Endodermal cell (in vitro differentiated cells): ENCODE measurements around the gene SHMT1. TPM values are rescaled to one million over a fixed set of nuclear protein-coding genes. Genes with fewer than 3 reads are reported as not detected.
A peak's percentile ranks its signal among the peaks of the same experiment; 100 is the strongest.

Experiments
- DNase-seq: peaks from one replicate; pipeline ENCODE4 v3.0.0-alpha.2; 2017
- H3K27ac ChIP-seq: 2 replicates; pipeline ENCODE4 v1.5.1; 2013; ENCODE audit warnings: mild to moderate bottlenecking, low read depth, low read length, moderate library complexity
- H3K27me3 ChIP-seq: 2 replicates; pipeline ENCODE4 v1.6.1; 2013; ENCODE audit warnings: mild to moderate bottlenecking, low read length, moderate library complexity; ENCODE audit not compliant: insufficient read depth, control insufficient read depth, poor library complexity, severe bottlenecking
- H3K36me3 ChIP-seq: 2 replicates; pipeline ENCODE4 v1.7.0; 2013; ENCODE audit warnings: mild to moderate bottlenecking, low read length, moderate library complexity; ENCODE audit not compliant: control insufficient read depth, insufficient read depth
- H3K4me1 ChIP-seq: one replicate; pipeline ENCODE4 v1.7.0; 2013; ENCODE audit warnings: low read length; ENCODE audit not compliant: control insufficient read depth, insufficient read depth
- H3K4me3 ChIP-seq: 2 replicates; pipeline ENCODE4 v1.5.1; 2013; ENCODE audit warnings: mild to moderate bottlenecking, low read length, moderate library complexity
- H3K9ac ChIP-seq: 2 replicates; pipeline ENCODE4 v1.6.1; 2013; ENCODE audit warnings: mild to moderate bottlenecking, low read length, moderate library complexity; ENCODE audit not compliant: poor library complexity, severe bottlenecking; ENCODE audit errors: extremely low read depth
- H3K9me3 ChIP-seq: 2 replicates; pipeline ENCODE4 v1.6.1; 2013; ENCODE audit warnings: mild to moderate bottlenecking, low read length, moderate library complexity; ENCODE audit not compliant: control insufficient read depth
- H3K27ac Mint-ChIP-seq: 2 replicates; pipeline ENCODE4 v1.8.0; 2020; ENCODE audit warnings: mixed read lengths
- H3K27me3 Mint-ChIP-seq: 2 replicates; pipeline ENCODE4 v1.8.0; 2021; ENCODE audit warnings: mild to moderate bottlenecking, mixed read lengths; ENCODE audit not compliant: insufficient read depth
- H3K36me3 Mint-ChIP-seq: 2 replicates; pipeline ENCODE4 v1.8.0; 2020; ENCODE audit warnings: low read depth, mixed read lengths
- H3K4me1 Mint-ChIP-seq: 2 replicates; pipeline ENCODE4 v1.8.0; 2020; ENCODE audit warnings: mixed read lengths
- H3K4me3 Mint-ChIP-seq: 2 replicates; pipeline ENCODE4 v1.8.0; 2020; ENCODE audit warnings: mild to moderate bottlenecking, moderate library complexity, mixed read lengths
- H3K9me3 Mint-ChIP-seq: 2 replicates; pipeline ENCODE4 v1.8.0; 2020; ENCODE audit warnings: mild to moderate bottlenecking, mixed read lengths
- CTCF ChIP-seq: fragments of 200-600 bp; sonication (generic); conservative IDR thresholded peaks from 2 replicates; pipeline ENCODE4 v1.5.0; 2021; ENCODE audit warnings: antibody characterized with exemption, mild to moderate bottlenecking
- WGBS, 2 experiments: methylation state at CpG; one replicate each; pipeline versions ENCODE4 v1.1.5 to v1.1.7; 2013; ENCODE audit warnings: missing lambda C conversion rate in 2 of 2, mixed read lengths in 1 of 2; ENCODE audit not compliant: insufficient coverage in 1 of 2, insufficient read length in 1 of 2; 5-methylcytosine and 5-hydroxymethylcytosine counted together
- total RNA-seq, 2 donors: library from RNA; stranded (reverse); fragmentation: NEBNext Ultra II Directional in 1 of 2; extraction: Animal tissue kit (Norgen Biotek cat#: 25700) in 1 of 2; gene quantifications; 2 replicates in 1 of 2; 3 replicates in 1 of 2; pipeline ENCODE4 v1.2.1, GENCODE V29; 2021

Gene SHMT1
- total RNA-seq, 2 donors from 2014 or later: 38.5 to 40.9 TPM

- Histone ChIP-seq H3K9me3 (peaks cover under 1% of the 10 kb centered on the region), H3K36me3 (peaks cover 43% of the 10 kb centered on the region), H3K4me1 (peaks cover 17% of the 10 kb centered on the region), H3K27ac (no peak overlapping the region), H3K4me3 (no peak overlapping the region), H3K9ac (no peak overlapping the region), H3K27me3 (no peaks in the 10 kb centered on the region)
- H3K9me3 Mint-ChIP-seq: no peaks in the 10 kb centered on the region
- peaks cover 37% of the 10 kb centered on the region for H3K4me1 Mint-ChIP-seq
- DNase-seq: peak; percentile 88
- WGBS, 2 experiments: 76% methylated on average over 10 to 13 of the region's 13 CpGs
- peak; percentile 76 for TF ChIP-seq CTCF
- H3K27me3 Mint-ChIP-seq: no peaks in the 10 kb centered on the region
- H3K27ac Mint-ChIP-seq: peak overlapping the region; percentile 13
- peaks cover 48% of the 10 kb centered on the region for H3K36me3 Mint-ChIP-seq
- no peak overlapping the region for H3K4me3 Mint-ChIP-seq
Observed at GRCh38 chr17:18319604-18320256, 43.6 kb downstream of the SHMT1 start.

- Histone ChIP-seq H3K4me1 (peaks cover 17% of the 10 kb centered on the region), H3K27ac (no peak overlapping the region), H3K9me3 (no peaks in the 10 kb centered on the region), H3K36me3 (peaks cover 35% of the 10 kb centered on the region), H3K4me3 (peak overlapping the region; percentile 49), H3K9ac (no peak overlapping the region), H3K27me3 (no peaks in the 10 kb centered on the region)
- no peak for TF ChIP-seq CTCF
- Mint-ChIP-seq H3K27me3 (no peaks in the 10 kb centered on the region), H3K36me3 (peaks cover 39% of the 10 kb centered on the region), H3K4me3 (peak overlapping the region; percentile 22), H3K9me3 (no peaks in the 10 kb centered on the region), H3K4me1 (peaks cover 38% of the 10 kb centered on the region), H3K27ac (peak overlapping the region; percentile 13)
- DNase-seq: peak; percentile 50
- WGBS, 2 experiments: 89 to 90% methylated on average over 14 to 18 of the region's 18 CpGs
Observed at GRCh38 chr17:18318771-18319450, 44.4 kb downstream of the SHMT1 start.

- no peak overlapping the region for H3K27ac Mint-ChIP-seq
- TF ChIP-seq CTCF: no peak
- Histone ChIP-seq H3K9ac (no peak overlapping the region), H3K4me1 (peaks cover 17% of the 10 kb centered on the region), H3K9me3 (no peaks in the 10 kb centered on the region), H3K27me3 (no peaks in the 10 kb centered on the region), H3K27ac (no peak overlapping the region), H3K4me3 (peak overlapping the region; percentile 73), H3K36me3 (peaks cover 29% of the 10 kb centered on the region)
- no peaks in the 10 kb centered on the region for H3K27me3 Mint-ChIP-seq
- H3K36me3 Mint-ChIP-seq: peaks cover 34% of the 10 kb centered on the region
- no peak for DNase-seq
- 67 to 85% methylated on average over 2 to 7 of the region's 7 CpGs for WGBS, 2 experiments
- peaks cover 44% of the 10 kb centered on the region for H3K4me1 Mint-ChIP-seq
- H3K4me3 Mint-ChIP-seq: peak overlapping the region; percentile 22
- no peaks in the 10 kb centered on the region for H3K9me3 Mint-ChIP-seq
Observed at GRCh38 chr17:18318117-18318516, 45.2 kb downstream of the SHMT1 start.
